IPS-18c (cell line): ENCODE measurements around the gene C19orf81.

Source experiments
- H3K4me3 ChIP-seq: 2 replicates; pipeline ENCODE4 v1.7.0; 2013; ENCODE audit warnings: low read depth, mild to moderate bottlenecking, low read length, moderate library complexity; ENCODE audit not compliant: insufficient read depth
- H3K9me3 ChIP-seq: one replicate; pipeline ENCODE4 v1.6.1; 2013; ENCODE audit warnings: mild to moderate bottlenecking, low read length, moderate library complexity; ENCODE audit not compliant: control insufficient read depth, insufficient read depth

Gene C19orf81

DNA sequence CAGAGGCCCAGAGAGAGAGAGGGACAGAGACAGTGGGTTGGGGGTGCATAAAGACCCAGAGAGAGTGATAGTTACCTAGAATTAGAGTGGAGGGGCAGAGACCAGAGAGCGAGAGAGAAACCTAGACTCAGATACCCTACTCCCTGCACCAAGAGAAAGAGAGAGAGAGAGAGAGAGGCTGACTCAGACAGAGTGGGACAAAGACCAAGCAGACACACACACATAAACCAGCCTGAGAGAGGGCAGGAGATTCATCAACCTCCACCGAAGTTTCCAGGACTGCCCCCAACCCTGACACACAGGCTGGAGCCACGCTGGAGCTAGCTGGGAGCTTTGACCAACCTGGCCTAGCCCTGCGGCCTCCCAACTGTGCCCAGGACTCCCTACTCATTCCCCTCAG, 22.4 kb upstream of the C19orf81 start:
- Histone ChIP-seq H3K9me3 (no peaks in the 10 kb centered on the region), H3K4me3 (no peak overlapping the region)

DNA sequence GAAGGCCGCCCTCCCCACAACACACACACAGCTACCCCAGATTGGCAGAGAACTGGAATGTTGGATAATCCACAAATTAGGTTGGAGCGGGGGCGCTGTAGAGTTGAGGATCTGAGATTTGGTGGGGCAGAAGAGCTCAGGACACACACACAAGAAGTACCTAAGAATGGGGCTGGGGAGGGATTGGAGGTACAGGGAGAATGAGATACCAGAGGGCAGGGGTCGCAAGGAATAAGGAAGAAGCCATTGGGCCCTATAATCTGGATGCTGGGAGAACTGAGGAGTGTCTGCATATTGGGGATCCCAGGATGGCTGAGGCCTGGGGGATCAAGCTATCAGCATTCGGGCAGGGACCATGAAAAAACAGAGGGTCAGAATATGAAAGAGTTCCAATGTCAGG, 21.1 kb upstream of the C19orf81 start:
- no peak overlapping the region for H3K4me3 ChIP-seq
- H3K9me3 ChIP-seq = no peaks in the 10 kb centered on the region

DNA sequence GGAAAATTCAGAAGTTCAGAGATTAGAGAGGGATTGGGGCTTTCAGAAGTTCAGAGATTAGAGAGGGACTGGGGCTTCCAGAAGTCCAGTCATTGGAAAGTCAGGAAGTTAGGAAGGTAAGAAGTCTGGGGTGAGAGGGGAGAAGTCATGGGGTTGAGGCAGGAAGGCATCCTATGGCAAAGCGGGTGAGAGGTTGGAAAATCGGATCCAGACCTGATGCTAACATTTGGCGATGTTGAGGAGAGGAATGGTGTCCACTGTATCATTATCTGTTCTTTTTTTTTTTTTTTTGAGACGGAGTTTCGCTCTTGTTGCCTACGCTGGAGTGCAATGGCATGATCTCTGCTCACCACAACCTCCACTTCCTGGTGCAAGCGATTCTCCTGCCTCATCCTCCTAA, 20.7 kb upstream of the C19orf81 start:
- Histone ChIP-seq H3K4me3 (no peak overlapping the region), H3K9me3 (no peaks in the 10 kb centered on the region)

DNA sequence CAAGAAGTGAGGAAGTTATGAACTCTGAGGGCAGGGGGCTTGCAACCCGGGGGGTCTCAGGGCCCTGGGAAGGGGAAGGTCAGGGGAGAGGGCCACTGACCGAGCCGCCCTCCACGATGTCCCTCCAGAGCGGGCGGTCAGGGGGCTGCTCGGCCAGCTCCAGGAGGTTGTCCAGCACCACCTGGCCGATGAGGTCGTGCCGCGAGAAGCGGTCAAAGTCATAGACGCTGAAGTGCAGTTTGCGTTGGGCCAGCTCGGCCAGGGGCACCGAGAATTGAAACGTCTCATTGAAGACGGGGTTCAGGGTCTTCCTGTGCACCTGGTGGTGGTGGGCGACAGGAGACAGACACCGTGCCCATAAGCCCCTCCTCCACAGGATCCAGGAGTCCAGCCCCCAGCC, 20.1 kb upstream of the C19orf81 start:
- Histone ChIP-seq H3K4me3 (no peak overlapping the region), H3K9me3 (no peaks in the 10 kb centered on the region)

DNA sequence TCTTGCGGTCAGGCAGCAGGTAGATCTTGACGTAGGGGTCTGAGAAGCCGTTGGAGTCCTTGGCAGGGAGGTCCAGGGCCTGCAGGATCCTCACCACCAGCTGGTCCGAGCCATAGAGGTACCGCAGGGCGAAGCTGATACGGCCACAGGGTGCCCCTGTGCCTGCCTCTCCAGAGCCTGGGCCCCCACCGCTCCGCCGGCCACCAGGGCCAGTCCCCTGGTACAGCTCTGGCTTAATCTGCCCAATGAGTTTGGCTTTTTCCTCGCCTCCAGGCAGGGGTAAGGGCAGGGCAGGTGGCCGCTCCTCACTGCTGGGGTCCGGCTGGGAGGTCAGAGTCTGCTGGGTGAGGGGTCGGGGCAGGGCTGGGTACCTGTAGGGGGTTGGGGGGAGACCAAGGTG, 19.4 kb upstream of the C19orf81 start:
- Histone ChIP-seq H3K4me3 (no peak overlapping the region), H3K9me3 (no peaks in the 10 kb centered on the region)

DNA sequence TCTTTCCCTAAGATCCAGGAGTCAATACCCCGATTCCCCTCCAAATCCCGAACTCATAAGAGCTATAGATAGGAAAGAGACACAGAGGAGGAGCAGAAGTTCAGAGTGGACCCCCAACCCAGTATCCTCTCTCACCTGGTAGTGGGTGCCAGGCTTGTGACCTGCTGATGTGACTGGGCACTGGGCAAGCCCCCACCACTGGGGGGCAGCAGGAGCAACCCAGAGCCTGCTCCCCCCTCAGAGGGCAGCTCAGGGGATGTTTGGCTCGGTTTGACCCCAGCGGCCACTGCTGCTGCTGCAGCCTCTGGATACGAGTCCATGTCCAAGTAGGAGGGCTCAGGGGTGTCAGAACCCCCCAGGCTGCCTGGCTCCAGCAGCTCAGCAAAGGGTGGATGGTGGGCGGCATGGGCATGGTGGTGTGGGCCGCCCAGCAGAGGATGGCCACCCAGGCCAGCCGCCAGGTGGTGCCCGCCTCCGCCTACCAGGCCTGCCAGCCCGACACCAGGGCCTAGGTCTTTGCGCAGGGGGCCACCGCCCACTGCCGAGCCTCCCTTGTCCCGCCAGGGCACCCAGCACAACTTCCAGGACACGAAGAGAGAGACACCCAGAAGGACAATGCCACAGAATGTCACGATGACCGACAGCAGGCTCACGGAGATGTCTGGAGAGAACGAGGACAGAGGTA, 17.0 kb upstream of the C19orf81 start:
- Histone ChIP-seq H3K4me3 (no peak overlapping the region), H3K9me3 (no peaks in the 10 kb centered on the region)

DNA sequence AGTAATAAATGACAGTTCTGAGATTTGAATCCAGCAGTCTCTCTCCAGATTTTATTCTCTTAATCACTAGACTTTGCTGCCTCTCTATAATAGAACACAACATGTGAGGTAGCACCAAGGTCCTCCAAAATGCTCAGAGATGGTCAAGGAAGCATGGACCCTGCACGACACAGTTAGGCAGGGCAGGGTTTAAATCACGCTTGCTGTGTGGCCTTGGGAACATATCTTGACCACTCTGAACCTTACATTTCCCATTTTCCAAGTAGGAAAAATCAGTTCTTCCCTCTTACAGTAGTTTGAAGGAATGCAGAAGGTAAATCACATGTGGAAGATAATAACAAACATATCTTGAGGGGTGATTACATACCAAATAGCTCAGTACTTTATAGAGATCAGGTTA, 15.9 kb upstream of the C19orf81 start:
- no peaks in the 10 kb centered on the region for H3K9me3 ChIP-seq

DNA sequence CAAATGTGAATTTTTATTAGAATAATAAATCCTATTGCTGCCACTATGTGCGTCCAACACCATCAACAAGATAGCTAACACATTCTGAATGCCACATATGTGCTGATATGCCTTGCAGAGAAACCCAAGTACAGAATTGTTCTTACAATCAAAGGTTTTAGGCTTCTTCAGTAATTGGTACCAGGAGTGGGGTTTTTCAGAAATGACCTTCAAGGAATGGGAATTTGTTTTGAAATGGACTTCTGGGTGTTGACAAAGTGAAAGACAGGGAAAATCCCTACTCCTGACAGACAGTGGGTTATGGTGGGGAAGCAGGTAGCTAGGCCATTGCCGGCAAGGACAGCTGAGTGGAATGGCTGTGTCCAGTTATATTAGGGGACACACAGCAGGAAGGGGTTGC, 15.3 kb upstream of the C19orf81 start:
- H3K9me3 ChIP-seq = no peaks in the 10 kb centered on the region
- no peak overlapping the region; the same call in 1 of the 2 replicates for H3K4me3 ChIP-seq

More for the DNA sequence above, 15.9 kb upstream of the C19orf81 start:
- H3K4me3 ChIP-seq = no peak overlapping the region

DNA sequence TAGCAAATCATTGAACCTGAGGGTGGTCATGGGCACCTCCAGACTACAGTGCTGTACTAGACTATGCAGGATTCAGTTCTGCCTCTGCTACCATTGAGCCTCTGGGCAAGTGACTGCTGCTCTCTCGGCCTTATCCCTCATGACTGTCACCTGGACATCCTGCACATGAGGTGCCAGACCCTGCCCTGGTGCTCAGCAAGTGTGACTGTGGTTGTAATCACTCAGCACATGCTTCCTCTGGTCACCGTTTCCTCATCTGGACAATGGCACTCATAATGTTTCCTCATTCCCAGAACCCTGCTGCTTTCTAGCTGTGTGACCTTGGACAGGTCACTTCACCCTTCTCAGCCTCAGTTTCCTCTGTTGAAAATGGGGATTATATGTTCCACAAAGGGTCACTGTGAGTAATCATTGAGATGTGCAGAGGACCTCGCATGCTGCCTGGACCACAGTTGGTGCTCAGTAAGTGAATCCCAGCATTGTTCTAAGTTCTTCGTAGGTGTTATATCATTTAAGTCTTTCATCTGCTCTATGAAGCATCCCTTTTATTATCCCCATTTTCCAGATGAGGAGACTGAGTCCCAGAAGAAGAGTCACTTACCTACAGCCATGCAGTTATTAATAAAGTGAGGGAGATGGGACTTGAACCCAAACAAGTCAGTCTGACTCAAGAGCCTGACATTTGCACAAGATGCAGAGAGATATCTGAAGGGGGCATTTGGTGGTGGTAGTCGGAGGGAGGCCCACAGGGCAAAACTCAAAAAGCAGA, 12.7 kb upstream of the C19orf81 start:
- no peak overlapping the region; the same call in 1 of the 2 replicates for H3K4me3 ChIP-seq
- no peaks in the 10 kb centered on the region for H3K9me3 ChIP-seq

DNA sequence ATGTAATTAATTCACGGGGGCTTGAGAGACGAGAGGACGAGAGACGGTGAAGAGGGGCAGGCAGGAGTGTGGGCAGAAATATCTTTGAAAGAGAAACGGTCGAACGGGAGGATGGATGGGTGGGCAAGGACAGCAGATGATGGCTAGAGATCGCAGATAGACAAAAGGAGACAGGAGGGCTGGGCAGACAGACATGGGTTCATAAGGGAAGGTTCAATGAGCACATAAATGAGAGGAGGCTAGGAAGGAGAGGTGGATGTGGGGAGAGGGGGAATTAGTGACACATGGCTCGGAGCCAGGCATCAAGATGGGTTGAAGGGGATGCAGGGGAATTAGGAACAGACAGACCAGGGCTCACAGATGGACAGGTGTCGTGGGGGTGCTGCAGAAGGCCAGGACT, 10.6 kb upstream of the C19orf81 start:
- no peaks in the 10 kb centered on the region for H3K9me3 ChIP-seq
- peak overlapping the region; percentile 59; the same call in 1 of the 2 replicates for H3K4me3 ChIP-seq

DNA sequence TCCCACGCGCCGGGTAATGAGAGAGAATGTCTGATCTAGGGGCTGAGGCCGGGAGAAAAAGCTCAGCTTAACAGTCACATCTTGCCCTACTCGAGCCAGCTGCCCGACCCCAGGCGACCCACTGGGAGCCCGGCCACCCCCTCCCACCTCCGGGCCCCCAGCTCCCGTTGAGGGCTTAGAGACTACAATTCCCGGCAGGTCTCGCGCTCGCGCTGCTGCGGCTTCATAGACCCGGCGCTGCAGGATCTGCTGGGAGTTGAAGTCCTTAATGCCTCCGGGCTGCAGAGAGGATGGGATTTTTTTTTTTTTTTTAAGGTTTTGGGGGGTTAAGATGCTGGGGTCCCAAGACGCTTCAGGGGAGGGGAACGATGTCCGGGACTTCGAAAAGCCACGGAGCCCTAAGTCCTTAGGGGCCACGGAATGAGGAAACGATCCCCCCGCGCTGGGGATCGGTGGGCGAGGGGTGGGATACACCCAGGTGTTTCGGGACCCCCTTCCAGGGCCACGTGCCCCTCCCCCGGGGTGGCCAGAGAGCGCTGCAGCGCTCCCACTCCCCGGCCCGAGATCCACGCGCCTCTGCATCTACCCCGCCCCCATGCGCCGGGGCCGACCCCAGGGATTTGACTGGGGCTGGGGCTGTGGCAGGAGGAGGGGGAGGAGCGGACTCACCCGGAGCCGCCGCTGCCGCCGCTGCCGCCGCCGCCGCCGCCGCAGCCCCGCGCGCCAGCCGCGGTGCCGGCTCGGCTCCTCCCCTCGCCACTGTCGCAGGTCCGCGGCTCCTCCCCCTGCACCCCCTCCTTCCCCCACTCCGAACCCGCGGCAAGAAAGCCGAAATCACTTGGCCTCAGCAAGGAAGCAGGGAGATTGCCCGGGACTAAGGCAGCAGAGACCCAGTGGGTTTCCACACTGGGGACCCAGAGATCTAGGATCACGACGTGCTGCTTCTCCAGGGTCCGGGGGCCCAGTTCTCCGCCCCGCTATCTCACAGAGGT, 9.8 kb upstream of the C19orf81 start, which contains the start of gene SYT3:
Gene SYT3 (minus strand): TSS at position 761 of the 992 bp plus-strand sequence. CDS start 2,470 bp downstream, outside the sequence.
- H3K9me3 ChIP-seq = no peaks in the 10 kb centered on the region
- H3K4me3 ChIP-seq = peak within 1 kb of the TSS; percentile 72

DNA sequence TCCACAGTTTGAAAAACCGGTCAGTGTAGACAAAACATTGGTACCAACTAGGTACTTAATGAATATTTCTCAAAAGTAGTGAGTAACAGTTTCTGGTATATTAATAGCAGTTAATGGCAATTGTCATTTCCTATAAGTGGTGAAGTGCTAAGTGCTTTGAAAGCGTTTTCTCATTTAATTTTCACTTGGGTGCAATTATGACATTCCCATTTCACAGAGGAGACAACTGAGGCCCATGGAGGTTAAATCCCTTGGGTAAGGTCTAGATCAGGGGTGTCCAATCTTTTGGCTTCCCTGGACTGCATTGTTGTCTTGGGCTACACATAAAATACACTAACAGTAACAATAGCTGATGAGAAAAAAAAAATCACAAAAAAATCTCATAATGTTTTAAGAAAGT, 8.9 kb upstream of the C19orf81 start:
- H3K4me3 ChIP-seq = peak overlapping the region; percentile 72; the same call in 1 of the 2 replicates
- no peaks in the 10 kb centered on the region for H3K9me3 ChIP-seq

DNA sequence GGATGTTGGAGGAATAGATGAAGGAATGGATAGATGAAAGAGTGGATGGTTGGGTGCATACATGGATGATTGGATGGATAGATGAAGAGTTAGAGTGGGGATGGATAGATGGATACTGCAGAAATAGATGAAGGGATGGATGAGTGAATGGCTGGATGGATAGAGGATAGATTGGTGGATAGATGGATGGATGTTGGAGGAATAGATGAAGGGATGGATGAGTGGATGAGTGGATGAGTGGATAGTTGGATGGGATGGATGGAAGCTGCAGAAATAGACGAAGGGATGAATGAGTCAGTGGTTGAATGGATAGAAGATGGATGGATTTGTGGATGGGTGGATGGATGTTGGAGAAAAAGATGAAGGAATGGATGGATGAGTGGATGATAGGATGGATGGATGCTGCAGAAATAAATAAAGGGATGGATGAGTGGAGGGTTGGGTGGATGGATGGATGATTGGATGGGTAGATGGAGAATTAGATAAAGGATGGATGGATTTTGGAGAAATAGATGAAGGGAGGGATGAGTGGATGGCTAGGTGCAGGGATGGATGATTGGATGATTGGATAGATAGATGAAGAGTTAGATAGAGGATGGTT, 4.8 kb upstream of the C19orf81 start:
- Histone ChIP-seq H3K4me3 (no peak overlapping the region), H3K9me3 (no peaks in the 10 kb centered on the region)

DNA sequence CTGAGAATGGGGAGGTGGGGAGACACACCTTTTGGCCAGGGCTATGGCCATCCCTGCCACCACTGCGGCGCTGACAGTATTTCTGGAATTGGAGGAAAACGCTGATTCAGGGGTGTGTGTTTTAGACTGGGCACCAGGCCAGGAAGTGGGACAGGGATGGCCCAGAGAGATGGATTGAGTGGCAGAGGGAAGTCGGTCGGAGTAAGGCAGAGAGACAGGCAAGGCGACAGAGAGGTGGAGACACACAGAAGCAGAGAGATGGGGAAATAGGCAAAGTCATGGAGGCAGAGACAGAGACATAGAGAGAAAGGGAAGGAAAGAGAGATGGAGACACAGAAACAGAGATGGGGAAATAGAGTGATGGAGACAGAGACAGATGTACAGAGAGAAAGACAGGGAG, 4.1 kb upstream of the C19orf81 start:
- Histone ChIP-seq H3K4me3 (no peak overlapping the region), H3K9me3 (no peaks in the 10 kb centered on the region)

DNA sequence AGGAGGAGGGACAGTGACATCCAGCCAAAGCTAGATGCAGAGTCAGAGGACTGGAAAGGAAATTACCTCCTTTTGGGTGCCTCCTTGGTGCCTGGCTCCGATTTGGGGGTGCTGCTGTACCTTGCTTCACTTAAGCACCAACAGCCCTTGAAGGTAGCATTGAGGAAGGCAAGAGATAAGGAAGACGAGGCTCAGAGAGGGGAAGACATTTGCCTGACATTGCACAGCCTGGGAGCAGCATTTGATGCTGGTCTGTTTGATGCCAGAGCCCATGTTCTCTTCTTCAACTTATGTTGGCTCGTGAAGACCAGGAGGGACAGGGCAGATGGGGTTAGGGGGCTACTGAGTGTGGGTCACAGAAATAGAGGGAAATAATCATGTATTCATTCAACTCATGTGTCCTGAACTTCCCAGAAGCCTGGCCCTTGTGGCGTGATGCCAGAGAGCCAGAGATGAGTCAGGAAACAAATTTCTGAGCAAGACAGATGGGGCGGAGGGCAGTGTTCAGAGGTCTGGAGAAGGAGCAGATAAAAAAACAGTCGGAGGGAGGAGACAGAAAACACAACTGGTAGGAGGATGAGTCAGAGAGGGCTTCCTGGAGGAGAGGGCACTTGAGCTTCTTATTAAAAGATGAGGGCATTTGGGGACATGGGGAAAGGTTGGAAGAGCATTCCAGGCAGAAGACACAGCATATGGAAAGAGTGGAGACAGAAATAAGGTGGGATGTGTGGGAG, 3.0 kb upstream of the C19orf81 start:
- no peak overlapping the region for H3K4me3 ChIP-seq
- no peaks in the 10 kb centered on the region for H3K9me3 ChIP-seq

DNA sequence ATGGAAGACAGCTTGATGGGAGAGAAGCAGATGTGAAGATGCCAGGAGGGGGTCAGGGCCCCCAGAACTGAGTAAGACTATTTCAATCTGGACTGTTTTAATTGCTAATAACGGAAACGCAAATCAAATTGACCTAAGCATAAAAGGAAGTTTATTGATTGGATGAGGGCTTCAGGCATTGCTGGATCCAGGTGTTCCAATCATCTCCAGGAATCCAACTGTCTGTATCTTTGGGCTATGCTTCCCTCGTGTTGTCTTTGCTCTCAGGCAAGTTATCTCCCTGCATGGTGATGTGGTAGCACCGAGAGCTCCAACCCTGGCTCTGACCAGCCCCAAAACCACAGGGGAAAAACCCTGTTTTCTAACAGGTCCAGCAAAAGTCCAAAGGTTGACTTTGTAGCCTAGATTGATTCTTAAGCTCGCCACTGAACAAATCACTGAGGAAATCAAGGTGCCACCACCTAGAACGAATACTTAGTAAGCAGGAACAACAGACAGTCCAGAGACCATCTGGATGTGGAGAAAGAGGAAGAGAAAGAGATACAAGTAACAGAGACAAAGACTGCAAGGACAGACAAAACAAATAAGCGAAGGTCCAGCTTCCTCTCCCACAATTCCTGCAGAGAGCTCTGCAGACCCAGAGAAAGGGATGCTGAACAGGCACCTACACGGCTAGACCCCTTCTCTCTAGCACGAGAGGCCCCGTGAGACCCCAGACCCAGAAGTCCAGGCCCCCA, 1.2 kb upstream of the C19orf81 start:
- Histone ChIP-seq H3K4me3 (no peak overlapping the region), H3K9me3 (no peaks in the 10 kb centered on the region)
